ENCODE results near the gene STAC3. TPM values are rescaled to one million over a fixed set of nuclear protein-coding genes. Genes with fewer than 3 reads are reported as not detected.

STAC3 gene
- total RNA-seq, 1 donor from 2014 or later, result 0.74 TPM

DNA sequence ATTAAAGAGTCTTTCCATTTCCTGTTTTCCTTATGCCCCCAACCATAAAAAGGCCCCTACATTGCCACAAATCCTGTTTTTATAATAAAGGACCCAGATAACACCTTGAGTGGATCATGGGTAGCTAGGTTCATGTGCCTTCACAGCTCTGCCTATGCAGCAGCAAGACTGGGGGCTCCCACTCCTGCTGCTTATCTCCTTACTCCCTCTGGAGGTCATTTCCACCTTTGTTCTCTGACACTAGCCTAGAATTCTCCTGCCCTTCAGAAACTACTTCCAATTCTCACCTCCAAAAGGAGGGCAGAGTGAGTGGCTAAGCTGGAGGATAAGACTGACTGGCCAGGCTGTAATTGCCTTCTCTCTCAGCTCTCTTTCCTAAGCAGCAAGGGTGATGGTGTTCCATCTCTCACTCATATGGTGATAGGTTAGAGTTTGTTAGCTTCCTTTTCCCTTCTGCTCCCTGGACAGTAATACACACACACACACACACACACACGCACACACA is 20.0 kb upstream of the STAC3 start:
- Histone ChIP-seq H3K9me3 (no peaks in the 10 kb centered on the region), H3K4me1 (no peaks in the 10 kb centered on the region), H3K36me3 (peaks cover 0 to 51% of the 10 kb centered on the region in 2 donors), H3K27me3 (no peaks in the 10 kb centered on the region), H3K4me3 (no peak overlapping the region), H3K27ac (no peak overlapping the region)
- TF ChIP-seq CTCF (IDR thresholded peaks at IDR 0.05) (no peak), POLR2AphosphoS5 (IDR thresholded peaks at IDR 0.05; ENCODE audit: insufficient read depth in 1 of 2, low read depth in 1 of 2) (no peak), POLR2A (IDR thresholded peaks at IDR 0.05) (no peak)
- intact Hi-C loops (cut with DNase I), result no loop called here
- no peak for DNase-seq (ENCODE audit: extremely low spot score in 2 of 2)

DNA sequence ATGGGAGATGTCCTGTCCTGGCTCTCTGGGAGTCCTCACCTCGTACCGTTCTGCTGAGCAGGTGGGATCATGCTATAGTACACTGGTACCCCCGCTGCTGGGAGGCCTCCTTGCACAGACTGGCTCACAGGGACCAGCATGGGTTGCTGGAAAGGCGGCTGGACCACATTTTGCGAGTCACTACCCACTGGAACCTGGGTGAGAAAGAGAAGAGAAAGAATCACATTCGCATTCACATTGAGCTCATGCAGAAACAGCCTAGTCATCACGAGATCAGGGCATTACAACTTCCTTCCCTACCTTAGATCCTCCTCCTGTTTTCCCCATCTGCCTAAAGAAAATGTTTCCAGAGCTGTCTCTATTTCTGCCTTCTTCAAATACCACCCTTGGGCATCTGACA is 17.3 kb upstream of the STAC3 start:
- Histone ChIP-seq H3K36me3 (peaks cover 0 to 48% of the 10 kb centered on the region in 2 donors), H3K27me3 (no peaks in the 10 kb centered on the region), H3K4me1 (no peaks in the 10 kb centered on the region), H3K4me3 (no peak overlapping the region), H3K27ac (no peak overlapping the region), H3K9me3 (no peaks in the 10 kb centered on the region)
- intact Hi-C loops (cut with DNase I), result loop anchor here (2.0 kb wide), 1 partner anchor 43 kb away; no protein-coding TSS in a partner anchor
- DNase-seq (ENCODE audit: extremely low spot score in 2 of 2), result no peak
- TF ChIP-seq POLR2AphosphoS5 (IDR thresholded peaks at IDR 0.05; ENCODE audit: insufficient read depth in 1 of 2, low read depth in 1 of 2) (no peak), POLR2A (IDR thresholded peaks at IDR 0.05) (no peak), CTCF (IDR thresholded peaks at IDR 0.05) (no peak)

DNA sequence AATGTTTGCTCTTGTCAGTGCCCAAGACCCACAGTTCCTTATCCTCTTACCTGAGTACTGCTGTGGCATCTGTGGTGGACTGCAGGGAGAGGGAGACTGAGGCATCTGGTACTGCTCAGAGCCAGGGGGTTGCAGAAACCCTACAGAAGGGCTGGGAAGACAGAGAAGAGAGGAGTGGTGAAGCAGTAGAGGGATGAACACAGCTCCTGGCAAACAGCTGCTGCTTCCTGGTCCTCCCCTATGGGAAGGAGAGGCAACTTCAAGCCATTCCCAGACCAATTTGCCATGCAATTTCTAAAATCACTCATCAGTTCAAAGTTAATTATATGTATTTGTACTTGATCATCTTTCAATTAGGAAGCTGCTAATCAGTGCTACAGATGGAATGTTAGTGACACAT is 15.7 kb upstream of the STAC3 start:
- no peak for DNase-seq (ENCODE audit: extremely low spot score in 2 of 2)
- H3K4me1 ChIP-seq, result no peaks in the 10 kb centered on the region
- peaks cover 0 to 48% of the 10 kb centered on the region in 2 donors for H3K36me3 ChIP-seq
- intact Hi-C loops (cut with DNase I), result no loop called here
- H3K27me3 ChIP-seq, result no peaks in the 10 kb centered on the region
- no peaks in the 10 kb centered on the region for H3K9me3 ChIP-seq
- TF ChIP-seq POLR2AphosphoS5 (IDR thresholded peaks at IDR 0.05; ENCODE audit: insufficient read depth in 1 of 2, low read depth in 1 of 2), result no peak
- no peak for TF ChIP-seq CTCF (IDR thresholded peaks at IDR 0.05)
- TF ChIP-seq POLR2A (IDR thresholded peaks at IDR 0.05), result no peak
- H3K27ac ChIP-seq, result no peak overlapping the region
- no peak overlapping the region for H3K4me3 ChIP-seq

GRCh38 chr12:57263096-57263495 is 12.1 kb upstream of the STAC3 start:
- Histone ChIP-seq H3K9me3 (no peaks in the 10 kb centered on the region), H3K4me3 (no peak overlapping the region), H3K4me1 (no peaks in the 10 kb centered on the region), H3K27ac (no peak overlapping the region), H3K36me3 (peaks cover 0 to 50% of the 10 kb centered on the region in 2 donors), H3K27me3 (no peaks in the 10 kb centered on the region)
- DNase-seq (ENCODE audit: extremely low spot score in 2 of 2), result no peak
- TF ChIP-seq POLR2AphosphoS5 (IDR thresholded peaks at IDR 0.05; ENCODE audit: insufficient read depth in 1 of 2, low read depth in 1 of 2) (no peak), CTCF (IDR thresholded peaks at IDR 0.05) (no peak), POLR2A (IDR thresholded peaks at IDR 0.05) (no peak)
- intact Hi-C loops (cut with DNase I), result loop anchor here (5.0 kb wide), 1 partner anchor 189 kb away; no protein-coding TSS in a partner anchor

GRCh38 chr12:57262126-57262822 is 11.3 kb upstream of the STAC3 start:
- H3K36me3 ChIP-seq, result peaks cover 0 to 50% of the 10 kb centered on the region in 2 donors
- no peak for DNase-seq (ENCODE audit: extremely low spot score in 2 of 2)
- H3K27ac ChIP-seq, result no peak overlapping the region
- no peaks in the 10 kb centered on the region for H3K9me3 ChIP-seq
- H3K4me3 ChIP-seq, result no peak overlapping the region
- intact Hi-C loops (cut with DNase I), result loop anchor here (5.0 kb wide), 1 partner anchor 190 kb away; no protein-coding TSS in a partner anchor
- TF ChIP-seq POLR2AphosphoS5 (IDR thresholded peaks at IDR 0.05; ENCODE audit: insufficient read depth in 1 of 2, low read depth in 1 of 2), result no peak
- TF ChIP-seq CTCF (IDR thresholded peaks at IDR 0.05), result no peak
- TF ChIP-seq POLR2A (IDR thresholded peaks at IDR 0.05), result no peak
- no peaks in the 10 kb centered on the region for H3K4me1 ChIP-seq
- H3K27me3 ChIP-seq, result no peaks in the 10 kb centered on the region
